Measurements from ENCODE around the gene SUPT20HL1. TPM values are rescaled to one million over a fixed set of nuclear protein-coding genes. Genes with fewer than 3 reads are reported as not detected.

SUPT20HL1 gene
- not detected in 5 replicates for total RNA-seq (2022; extraction: Qiagen RNA extraction)

DNA sequence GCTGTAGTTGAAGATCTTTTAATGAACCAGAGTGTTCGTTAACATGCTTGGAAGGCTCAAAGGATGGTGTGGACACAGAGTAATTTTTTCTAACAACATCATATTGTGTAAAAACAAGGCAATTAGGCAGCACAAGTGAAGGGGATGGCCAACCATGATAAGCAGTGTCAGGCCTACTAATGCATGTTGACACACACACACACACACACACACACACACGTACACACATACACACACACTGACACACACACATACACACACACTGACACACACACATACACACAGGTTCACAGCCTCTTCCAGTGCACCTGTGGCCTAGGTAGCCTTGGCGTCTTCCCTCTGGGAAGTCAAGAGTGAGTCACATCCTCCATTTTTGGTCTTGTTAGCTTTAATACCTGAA is at the start of gene SUPT20HL1:
Gene SUPT20HL1 (plus strand): TSS at position 368 of the 400 bp plus-strand sequence. CDS start 2,122 bp downstream, outside the sequence.

DNA sequence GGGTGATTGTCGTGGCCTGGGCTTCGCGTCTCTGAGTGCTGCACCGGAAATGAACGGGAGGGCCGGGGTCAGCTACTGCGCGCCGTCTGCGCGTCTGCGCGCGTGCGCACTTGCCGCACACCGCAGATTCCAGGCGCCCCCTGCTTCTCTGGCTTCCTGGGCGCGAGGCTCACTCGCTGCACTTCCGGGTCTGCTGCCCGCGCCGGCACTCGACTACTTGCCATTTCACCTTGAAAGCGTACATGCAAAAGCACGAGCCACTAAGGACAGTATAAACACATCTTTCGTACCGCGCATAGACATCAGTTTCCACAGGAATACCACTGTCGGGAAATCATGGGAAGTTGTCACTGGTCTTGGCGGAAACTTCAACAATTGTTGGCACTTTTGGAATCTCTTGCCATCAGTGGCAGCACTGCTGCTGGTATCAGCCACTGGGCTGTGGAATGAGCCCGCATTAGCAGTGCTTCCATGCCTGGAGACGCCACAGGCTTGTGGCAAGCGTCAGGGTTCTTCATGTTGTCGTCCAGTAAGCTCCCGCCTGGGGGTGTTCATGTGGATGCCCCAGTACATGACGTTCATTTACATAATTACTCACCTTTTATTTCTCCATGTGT is 46.3 kb upstream of the SUPT20HL1 start, which contains the start of gene SUPT20HL2:
Gene SUPT20HL2 (minus strand): TSS at position 51 of the 617 bp plus-strand sequence. CDS start 754 bp downstream, outside the sequence.

Other genes starting within 250 kb of the SUPT20HL1 start
- 7.1 to 10.6 TPM (median 8.7 TPM) in 5 replicates for gene ZFX, start 210.9 kb upstream of the SUPT20HL1 start, total RNA-seq (2022; extraction: Qiagen RNA extraction)
- not detected in 5 replicates for gene SUPT20HL2, start 46.6 kb upstream of the SUPT20HL1 start, total RNA-seq (2022; extraction: Qiagen RNA extraction)
- 4.9 to 5.3 TPM (median 5.1 TPM) in 5 replicates for gene PDK3, start 104.6 kb downstream of the SUPT20HL1 start, total RNA-seq (2022; extraction: Qiagen RNA extraction)